Renal pelvis (tissue), 4 donors: ENCODE data around the gene PIK3C2B. TPM values are rescaled to one million over a fixed set of nuclear protein-coding genes. Genes with fewer than 3 reads are reported as not detected.

Experiments
- DNase-seq: peaks from one replicate; pipeline ENCODE4 v3.0.0-alpha.2; 2013
- polyA plus RNA-seq, 3 donors: library from polyadenylated mRNA; unstranded; fragments of 120-200 nt; gene quantifications; one replicate each; pipeline ENCODE4 v1.2.1, GENCODE V29; 2013; ENCODE audit not compliant: insufficient read length in 3 of 3

Gene PIK3C2B
- polyA plus RNA-seq, 3 donors = 18.4 to 29.1 (median 22.3) TPM

DNA sequence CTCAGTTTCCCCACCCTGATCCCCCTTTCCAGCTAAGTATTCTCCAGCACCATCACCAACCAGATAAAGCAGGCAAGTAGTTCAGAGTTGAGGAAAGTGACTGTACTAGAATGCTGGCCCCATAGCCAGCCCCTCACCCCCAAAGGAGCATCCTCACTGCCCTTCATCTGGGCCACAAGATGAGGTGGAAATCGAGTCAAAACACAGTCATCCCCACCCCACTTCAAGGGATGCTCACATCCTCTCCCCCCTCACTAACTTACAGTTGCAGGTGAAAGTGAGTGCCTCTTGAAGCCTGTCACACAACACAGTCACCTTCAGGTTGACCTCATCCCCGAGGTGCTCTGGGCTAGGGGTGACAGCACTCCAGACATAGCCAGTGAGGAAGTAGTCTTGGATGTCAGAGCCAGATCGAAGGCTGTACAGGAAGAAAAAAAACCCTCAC is 30.4 kb downstream of the PIK3C2B start:
- no peak for DNase-seq

DNA sequence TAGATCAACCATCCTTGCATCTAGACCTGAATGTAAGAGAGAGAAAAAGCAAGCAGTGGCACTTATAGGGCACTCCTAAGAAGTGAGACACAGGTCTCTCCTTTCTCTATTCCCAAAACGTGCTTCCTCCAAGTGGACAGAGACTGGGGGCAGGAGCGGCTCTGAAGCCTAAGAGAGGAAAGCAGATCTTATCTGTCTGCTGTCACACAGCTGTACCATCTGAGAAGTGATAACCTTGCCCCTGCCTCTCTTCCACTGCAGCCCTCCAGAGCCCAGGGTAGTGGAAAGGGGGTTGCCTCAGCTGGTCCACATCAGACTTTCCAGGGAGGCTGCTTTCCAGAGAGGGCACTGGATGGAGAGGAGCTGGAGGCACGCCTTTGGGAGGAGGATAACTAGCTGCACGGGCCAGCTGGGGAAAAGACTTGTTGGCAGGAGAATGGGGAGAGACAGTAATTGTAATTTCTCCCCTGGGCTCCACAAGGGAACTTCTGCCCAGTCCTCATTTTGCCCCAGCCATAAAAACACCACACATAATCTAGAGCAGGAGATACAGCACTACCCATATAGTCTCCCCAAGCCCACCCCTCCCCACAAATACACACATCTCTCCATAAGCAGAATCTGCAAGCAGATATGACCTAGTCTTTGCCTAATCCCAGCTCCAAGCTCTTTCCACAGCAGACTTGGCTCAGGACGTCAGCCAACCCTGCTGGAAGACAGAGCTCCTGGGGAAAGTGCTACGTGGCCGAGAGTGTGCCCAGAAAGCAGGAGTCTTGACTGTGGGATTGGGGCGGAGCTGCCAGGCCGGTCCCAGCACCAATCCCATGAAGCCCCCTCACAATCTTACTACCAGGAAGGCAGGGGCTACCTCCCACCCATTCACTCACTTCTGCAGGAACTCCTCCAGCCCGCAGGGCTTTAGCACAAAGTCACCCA is 31.2 kb downstream of the PIK3C2B start:
- DNase-seq = no peak

DNA sequence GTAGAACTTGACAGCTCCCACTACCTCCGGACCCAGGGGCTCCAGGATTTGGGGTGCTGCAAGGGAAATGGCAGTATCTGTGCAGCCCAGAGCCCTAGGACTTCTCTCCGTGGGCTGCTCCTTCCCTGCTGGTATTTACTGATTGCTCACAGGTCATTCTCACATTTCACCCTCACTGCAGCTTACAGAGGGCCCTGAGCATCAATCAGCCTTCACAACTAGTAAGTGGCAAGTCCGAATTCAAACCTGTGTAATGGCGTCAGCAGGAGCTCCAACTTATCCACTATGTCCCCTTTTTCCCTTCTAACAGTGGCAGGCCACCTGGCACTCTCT is 32.4 kb downstream of the PIK3C2B start:
- no peak for DNase-seq

DNA sequence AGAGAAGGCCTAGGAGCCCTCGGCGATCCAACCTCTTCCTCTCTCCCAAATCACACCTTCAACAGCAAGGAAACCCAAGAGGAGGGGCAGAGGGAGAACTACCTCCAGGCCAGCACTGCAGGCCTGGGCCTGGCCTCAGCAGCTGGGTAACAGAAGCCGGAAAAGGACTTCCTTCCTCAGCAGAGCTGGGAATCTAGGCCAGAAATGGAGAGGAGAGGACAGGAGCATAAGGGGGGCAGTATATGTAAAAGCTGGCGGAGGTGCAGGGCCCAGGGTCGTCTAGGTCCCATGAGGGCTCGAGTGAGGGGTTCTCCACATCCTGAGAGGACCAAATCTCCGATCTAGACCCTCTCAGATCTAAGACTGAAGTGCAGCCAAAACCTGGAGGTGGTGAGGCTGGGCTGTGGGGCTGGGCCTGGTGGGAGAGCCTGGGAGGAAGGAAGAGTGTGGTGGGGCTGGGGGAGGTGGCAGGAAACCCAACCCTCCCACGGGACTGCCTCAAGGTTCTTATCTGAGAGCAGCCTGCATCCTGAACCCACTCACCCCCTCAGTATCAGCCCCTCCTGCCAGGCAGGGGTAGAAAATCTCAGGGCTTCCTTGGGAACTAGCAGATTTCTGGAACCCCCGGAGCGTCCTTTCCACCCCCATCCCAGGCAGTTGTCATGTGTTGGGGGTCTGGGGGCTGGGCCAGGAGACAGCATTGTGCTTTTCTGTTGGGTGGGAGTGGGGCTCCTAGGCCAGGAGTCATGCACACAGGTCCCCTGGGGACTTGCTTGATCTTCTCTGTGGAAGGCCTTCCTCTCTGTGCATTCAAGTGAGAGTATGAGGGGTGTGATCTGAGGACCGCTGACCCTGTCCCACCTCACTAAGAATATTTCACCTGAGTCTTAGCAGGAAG is 33.0 kb downstream of the PIK3C2B start:
- no peak for DNase-seq

DNA sequence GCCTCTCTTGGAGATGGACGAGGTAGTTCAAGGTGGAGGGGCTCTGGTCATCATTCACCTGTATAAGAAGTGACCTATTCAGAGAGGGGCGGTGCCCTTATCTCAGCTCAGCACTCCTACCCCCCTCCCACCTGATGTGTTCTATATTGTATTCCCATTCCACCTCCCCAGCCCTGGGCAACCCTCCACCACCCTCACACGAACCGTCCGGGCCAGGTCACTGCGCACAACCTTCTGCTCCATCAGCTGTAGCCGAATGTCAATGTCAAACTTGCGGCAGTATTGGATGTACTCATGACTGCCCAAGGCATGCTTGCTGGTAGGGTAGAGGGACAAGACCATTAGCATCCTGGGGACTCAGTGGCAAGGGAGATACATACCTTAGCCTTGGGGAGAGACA is 34.3 kb downstream of the PIK3C2B start:
- no peak for DNase-seq

DNA sequence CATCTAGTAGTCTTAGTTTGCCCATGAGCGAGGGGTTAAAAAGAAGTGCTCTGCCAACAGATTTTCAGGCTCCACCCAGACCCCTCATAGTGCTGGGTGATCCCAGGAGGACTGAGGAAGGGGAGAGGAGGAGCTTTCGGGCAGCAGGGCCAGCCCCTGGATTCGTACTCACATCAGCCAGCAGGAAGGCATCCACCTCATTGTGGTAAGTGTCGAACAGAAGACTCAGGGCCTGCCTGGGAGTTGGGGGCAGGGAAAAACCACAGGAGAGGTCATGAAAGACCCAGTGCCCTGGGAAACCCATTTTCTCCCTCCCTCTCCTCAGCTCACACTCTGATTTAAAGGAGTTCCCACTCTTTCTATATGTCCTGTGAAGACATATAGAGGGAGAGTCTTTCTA is 34.9 kb downstream of the PIK3C2B start:
- no peak for DNase-seq

DNA sequence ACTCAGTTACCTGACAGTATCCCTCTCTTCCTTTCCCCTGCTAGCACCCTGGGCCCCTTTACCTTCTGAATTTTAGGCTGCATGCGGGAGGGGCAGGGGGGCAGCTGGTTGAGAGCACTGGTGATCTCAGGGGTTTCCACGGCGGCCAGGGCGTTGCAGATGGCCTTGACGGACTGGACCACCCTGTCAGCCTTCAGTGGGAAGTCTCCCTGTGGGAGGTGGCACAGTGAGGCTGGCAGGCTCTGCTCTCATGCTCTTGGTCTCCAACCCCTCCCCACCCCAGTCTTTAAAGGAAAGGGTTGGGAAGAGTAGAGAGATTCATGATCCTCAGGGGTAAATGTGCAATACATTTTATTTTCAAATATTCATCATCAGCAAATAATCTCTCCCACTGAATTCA is 36.9 kb downstream of the PIK3C2B start:
- DNase-seq = no peak

DNA sequence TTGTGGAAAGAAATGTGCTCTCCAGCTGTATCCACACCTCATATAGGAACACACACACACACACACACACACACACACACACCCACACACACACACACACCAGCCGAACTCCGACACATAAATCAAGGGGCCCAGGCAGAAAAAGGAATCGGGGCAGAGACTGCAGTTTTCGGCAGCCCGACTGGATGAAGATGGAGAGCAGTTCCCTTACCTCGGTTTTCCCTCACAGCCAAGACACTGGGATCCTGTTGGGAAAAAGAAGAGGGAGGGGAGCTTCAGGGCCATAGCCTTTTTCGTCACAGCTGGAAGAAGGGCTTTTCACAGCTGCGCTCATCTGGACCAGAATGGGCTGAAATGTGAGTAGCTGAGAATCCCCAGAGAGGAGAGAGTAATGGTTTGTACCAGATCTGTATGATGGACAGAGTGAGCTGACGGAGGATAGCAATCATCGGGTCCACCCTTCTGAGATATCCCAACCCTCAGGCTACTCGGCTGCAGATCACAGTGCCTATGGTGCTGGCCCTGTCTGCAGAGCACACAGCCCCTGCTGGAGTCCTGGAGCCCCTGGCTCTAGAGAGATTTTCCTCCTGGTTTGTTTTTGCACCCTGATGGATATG is 37.7 kb downstream of the PIK3C2B start:
- DNase-seq = peak; percentile 75

DNA sequence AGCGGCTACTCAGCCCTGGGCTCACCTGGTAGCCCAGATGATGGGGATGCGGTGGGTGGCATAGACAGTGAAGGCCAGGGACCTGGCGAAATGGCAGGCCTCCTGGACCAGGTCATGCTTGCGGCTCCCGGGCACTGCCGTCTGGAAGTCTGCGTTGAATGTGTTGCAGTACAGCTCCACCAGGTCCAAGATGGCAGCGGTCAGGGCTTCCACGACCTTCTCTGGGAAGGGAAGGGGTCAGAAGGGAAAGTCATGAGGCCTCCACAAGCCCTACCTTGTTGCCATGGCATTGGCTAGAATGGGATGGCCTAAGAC is 38.8 kb downstream of the PIK3C2B start:
- no peak for DNase-seq

DNA sequence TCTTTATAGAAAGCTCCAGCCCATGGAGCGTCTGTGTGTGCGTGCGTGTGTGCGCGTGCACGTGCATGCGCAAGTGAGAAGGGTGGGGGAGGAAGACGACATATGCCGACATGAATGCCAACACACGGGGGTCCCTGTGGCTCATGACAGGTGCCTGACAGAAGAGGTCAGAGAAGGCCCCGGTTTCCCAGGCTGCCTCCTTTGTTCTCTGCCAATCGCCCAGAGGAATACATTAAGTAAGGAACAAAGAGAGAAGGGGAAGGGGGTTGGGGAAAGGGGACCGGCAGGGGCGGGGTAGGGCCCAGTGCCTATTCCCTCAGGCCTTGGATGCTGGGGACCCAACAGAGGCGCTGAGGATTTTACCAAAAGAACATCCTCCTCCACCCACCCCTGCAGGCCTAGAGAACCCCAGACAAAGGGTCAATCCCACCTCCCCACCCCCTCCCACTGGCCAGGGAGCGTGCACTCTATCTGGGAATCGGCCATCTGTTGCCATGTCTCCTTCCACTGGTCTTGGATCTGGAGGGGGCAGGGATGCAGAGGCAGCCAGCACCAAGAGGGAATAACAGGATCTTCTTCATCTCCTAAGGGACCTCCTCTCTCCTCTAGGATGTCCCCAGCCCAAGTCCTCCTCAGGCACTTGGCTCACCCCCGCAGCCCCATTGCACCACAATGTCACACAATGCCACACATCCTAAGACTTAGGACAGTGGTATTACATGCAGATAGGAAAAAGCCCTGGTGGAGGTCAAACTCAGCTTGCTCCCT is 39.4 kb downstream of the PIK3C2B start:
- no peak for DNase-seq

DNA sequence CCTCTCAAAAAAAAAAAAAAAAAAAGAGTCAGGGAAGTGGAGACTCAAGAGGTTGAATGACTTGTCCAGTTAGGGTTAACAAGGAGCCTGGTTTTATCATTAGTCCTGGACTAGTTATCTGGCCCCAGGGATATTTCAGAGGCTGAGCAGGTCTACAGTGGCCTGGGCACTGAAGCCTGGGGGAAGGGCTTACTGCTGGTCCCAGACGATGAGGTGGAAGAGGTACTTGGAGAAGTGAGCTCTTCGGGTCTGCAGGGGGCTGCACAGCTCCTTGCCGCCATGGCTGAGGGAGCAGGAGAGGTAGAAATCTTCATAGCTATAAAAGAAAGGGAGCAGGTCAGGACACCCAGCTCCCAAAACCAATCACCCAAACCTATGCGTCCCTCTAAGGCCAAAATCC is 40.1 kb downstream of the PIK3C2B start:
- DNase-seq = no peak

DNA sequence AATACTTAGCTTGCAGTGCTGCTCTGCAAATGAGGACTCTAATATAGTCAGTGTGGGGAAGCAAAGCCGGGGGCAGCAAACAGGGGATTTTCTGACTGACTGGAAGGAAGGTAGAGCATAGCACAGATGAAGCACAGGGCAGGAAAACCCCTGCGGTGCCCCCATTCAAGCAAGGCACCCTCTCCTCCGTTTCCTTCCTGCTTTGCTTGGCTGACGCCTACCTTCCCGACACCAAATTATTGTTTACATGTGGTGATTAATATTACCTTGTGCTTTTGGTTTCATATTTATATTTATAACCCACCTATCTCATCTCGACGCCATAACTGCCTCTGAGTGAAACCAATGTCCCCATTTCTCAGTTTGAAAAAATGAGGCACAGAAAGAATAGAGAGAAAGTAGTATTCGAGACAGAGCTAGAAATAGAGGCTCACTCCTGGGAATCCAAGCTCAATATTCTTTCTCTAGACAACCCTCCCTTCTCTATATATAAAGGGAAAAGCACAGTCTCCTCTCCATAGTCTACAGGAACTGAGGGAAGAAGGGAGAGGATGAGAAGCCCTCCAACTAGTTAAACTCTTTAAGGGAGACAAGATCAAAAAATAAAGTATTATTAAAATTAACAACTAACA is 41.3 kb downstream of the PIK3C2B start:
- no peak for DNase-seq

DNA sequence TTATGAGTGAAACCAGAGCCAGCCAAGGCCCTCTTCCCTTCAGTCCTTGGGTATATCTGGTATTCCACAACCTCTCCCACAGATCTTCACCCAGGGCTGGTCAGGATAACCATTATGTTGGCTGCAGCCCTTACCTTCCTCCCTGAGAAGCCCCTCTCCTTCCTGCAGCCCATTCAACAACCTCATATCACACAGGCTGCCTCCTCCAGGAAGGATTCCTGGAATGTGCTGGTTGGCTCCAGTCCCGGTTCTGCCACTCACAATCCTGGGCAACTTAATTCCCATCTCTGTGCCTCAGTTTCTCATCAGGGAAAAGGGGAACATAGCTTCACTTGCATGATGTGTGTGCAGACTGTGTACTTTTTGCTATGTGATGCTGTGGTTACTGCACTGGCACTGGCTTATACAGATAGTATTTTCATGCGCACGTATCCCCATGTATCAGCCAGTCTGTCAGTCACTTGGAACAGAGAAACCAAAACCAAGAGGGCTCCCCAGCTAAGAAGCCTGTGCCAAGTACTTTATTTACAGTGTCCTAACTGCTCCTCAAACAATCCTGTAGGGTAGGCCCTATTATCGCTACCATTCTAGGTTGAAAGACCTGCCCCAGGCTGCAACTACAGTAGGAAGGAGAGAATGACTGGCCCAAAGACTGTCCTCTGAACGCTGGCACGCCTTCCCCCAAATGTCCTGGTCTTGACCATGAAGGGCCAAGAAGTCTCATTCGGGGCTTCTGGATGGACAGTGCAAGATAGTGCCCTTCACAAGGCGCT is 43.1 kb downstream of the PIK3C2B start:
- no peak for DNase-seq

DNA sequence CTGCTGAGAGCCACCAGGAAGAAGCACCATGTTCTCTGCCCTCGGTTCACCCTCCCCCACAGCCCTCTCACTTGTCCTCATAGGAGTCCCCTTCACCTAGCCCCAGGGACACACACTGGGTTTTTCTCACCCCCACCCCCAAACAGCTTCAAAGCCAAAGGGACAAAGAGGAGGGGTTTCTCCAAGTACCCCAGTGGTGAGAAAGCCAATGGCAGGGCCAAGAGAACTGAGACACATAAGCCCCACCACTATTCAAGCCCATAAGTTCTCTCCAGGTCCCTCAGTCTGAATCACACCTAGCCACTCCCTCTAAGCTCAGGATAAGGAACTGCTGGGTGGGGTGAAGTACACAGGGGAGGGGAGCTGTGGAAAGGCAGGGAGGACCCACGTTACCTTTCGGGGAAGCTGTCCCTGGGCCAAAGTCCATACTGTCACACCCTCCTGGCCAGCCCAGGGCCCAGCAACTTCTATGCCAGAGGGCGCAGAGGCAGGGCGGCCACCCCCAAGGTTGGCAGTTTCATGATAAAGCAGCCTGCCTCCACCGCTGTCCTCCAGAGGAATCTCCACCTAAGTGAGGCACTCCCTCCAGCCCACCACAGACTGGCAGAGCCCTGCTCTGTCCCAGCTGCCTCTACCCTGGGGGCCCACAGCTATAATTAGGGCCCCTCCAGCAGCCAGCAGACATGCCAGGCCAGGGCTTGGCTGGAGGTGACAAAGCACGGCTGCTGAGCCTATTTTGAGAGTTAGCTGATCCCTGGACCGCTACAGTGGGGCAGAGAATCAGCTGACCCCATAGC is 43.9 kb downstream of the PIK3C2B start:
- DNase-seq = no peak

DNA sequence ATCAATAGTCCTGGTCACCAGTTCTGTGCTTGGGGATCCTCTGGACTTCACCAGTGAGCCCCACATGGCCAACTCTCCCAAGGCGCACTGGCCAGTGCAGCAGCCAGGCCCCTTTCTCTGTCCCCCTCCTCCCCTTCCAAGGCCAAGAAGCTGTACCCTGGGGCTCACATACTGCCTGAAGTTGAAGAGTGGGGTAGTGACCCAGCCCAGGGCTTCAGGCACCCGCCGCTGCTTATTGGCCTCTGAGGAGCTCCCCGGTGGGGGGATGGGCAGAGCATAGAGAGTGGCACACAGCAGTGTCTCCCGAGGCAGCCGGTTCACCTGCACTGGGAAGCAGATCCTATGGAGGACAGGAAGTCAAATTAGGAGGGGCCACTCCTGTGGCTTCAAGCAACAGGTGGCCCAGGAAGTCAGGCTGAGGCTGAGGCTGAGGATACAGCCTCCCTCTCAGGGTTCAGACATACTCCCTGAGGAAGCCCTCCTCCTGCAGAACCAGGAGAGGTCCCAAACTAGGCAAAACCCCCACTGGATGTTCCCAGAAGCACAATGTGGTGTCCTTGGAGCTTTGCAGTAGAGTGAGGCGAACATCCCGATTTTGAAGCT is 44.8 kb downstream of the PIK3C2B start:
- no peak for DNase-seq

DNA sequence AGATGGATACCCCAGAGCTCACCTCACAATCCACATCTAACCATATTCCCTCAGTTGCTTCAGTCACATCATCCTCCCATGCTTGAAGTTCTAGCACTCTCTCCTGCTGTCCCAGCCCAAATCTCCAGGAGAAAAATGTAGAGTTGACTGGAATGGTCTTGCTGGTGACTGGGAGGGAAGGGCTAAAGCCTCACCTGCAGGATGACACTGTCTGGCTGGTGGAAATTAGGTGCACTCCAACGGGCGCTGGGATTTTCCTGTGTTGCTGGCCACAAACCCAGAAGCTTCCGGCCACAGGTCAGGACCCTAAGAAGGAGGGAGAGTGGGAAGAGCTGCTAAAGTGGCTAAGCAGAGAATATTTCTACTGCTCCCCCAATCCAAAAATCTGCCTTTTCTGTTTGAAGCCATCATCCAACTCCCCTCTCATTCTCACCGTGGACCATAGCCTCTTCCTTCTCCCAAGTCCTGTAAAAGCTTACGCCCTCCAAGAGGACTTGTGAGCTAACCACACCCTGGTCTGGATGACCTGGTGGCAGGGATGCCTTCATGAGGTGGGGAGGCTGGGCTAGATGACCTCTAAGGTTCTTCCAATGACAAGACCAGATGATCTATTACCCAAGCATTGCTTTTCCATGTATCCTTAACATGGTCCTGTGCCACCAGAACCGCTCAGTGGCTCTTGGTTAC is 45.5 kb downstream of the PIK3C2B start:
- DNase-seq = no peak

DNA sequence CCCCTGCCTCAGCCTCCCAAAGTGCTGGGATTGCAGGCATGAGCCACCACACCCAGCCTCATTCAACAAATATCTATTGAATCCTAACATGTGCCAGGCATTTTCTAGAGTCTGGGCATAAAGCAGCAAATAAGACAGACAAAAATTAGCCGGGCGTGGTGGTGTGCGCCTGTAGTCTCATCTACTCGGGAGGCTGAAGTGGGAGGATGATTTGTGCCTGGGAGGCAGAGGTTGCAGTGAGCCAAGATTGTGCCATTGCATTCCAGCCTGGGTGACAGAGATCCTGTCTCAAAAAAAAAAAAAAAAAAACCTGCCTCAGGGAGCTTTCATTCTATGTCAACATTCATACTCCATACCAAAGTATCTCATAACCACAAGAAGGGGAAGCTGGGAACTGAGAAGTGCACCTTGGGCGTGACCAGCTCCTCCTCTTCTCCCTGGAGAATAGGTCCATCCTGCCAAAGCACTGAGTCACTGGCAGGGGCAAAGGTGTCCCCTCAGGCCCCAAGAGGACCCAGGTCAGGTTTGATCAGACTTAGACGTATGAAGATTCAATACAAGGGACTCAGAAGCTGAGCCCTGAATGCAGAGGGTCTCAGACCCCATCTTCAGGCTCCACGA is 46.2 kb downstream of the PIK3C2B start:
- DNase-seq = no peak

DNA sequence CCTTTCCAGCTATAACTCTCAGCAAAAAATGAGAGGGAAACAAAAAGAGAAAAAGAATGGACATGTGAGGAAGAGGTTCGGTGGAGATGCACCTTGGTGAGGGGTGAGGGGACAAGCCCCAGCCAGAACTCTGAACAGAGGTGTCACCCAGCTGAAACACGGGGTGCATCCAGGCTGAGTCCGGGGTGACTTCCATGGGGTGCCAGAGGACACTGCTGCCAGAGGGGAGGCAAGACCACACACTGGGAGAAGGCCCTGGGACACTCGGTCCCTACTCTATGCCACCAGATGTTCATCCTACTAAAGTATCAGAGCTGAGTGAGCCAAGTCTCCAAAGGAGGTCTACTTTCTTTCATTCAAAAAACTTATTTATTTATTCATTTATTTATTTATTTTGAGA is 46.9 kb downstream of the PIK3C2B start:
- no peak for DNase-seq
